ENCODE results near the gene ESPN.
A peak's percentile ranks its signal among the peaks of the same experiment; 100 is the strongest.
"Not testable (repeated sequence)": the region's sequence is repeated elsewhere in the genome, so short reads cannot be mapped to it uniquely, and the experiment has no call there.

ESPN gene

DNA sequence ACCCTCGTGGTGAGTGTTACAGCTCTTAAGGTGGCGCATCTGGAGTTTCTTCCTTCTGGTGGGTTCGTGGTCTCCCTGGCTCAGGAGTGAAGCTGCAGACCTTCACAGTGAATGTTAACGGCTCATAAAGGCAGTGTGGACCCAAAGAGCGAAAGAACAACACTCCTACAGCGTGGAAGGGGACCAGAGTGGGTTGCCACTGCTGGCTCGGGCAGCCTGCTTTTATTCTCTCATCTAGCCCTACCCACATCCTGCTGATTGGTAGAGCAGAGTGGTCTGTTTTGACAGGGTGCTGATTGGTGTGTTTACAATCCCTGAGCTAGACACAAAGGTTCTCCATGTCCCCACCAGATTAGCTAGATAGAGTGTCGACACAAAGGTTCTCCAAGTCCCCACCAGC is 29.4 kb upstream of the ESPN start:
- H3K36me3 ChIP-seq (ENCODE audit: insufficient read depth, low read length); H3K9ac ChIP-seq (ENCODE audit: low read depth, low read length); H3K4me1 ChIP-seq (ENCODE audit: insufficient read depth, low read length); H3K9me3 ChIP-seq (ENCODE audit: control insufficient read depth, insufficient read depth, low read length): not testable (repeated sequence)

DNA sequence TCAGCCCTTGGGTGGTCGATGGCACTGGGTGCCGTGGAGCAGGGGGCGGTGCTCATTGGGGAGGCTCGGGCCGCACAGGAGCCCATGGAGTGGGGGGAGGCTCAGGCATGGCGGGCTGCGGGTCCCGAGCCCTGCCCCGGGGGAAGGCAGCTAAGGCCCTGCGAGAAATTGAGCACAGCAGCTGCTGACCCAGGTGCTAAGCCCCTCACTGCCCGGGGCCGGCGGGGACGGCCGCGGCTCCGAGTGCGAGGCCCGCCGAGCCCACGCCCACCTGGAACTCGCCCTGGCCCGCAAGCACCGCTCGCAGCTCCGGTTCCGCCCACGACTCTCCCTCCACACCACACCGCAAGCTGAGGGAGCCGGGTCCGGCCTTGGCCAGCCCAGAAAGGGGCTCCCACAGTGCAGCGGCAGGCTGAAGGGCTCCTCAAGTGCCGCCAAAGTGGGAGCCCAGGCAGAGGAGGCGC is 28.8 kb upstream of the ESPN start:
- H3K4me1 ChIP-seq (ENCODE audit: insufficient read depth, low read length); H3K9ac ChIP-seq (ENCODE audit: low read depth, low read length); H3K9me3 ChIP-seq (ENCODE audit: control insufficient read depth, insufficient read depth, low read length); H3K36me3 ChIP-seq (ENCODE audit: insufficient read depth, low read length): not testable (repeated sequence)

DNA sequence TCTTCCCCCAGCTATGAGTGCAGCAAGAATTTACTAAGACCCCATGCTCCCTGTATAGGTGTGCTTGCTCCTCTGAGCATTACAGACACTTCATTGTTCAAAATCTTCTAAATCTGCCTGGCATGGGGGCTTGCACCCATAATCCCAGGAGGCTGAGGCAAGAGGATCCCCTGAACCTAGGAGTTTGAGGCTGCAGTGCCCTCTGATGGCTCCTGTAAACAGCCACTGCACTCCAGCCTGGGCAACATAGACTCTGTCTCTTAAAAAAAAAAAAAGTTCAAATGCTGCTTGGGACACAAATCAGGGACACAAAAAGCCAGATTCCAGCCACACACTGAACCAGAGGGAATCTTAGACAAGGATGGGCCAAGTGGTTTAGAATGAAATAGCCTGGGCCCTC is 27.6 kb upstream of the ESPN start:
- peaks cover 3% of the 10 kb centered on the region; the same call in 1 of the 2 replicates for H3K4me1 ChIP-seq (ENCODE audit: insufficient read depth, low read length)
- no peaks in the 10 kb centered on the region for H3K9me3 ChIP-seq (ENCODE audit: control insufficient read depth, insufficient read depth, low read length)
- H3K9ac ChIP-seq (ENCODE audit: low read depth, low read length), result no peak overlapping the region
- no peaks in the 10 kb centered on the region for H3K36me3 ChIP-seq (ENCODE audit: insufficient read depth, low read length)

DNA sequence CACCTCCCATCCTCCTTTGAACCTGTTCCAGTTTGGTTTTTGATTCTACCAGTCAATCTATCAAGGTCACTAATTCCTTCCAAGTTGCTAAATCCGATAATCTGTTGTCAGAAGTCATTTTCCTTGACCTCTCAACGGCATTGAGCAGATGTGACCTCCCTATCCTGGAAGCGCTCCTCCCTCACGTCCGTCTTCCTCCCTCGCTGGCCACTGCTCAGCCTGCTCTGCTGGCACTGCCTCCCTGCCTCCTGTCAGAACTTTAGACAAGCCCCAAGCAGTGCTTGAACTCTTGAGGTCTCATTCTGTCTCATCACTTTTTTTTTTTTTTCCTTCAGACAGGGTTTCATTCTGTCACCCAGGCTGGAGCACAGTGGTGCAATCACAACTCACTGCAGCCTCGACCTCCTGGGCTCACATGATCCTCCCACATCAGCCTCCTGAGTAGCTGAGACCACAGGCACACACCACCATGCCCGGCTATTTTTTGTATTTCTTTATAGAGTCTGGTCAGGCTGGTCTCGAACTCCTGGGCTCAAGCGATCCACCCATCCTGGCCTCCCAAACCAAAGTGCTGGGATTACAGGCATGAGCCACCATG is 26.6 kb upstream of the ESPN start:
- Histone ChIP-seq H3K36me3 (ENCODE audit: insufficient read depth, low read length) (no peaks in the 10 kb centered on the region), H3K9me3 (ENCODE audit: control insufficient read depth, insufficient read depth, low read length) (no peaks in the 10 kb centered on the region), H3K4me1 (ENCODE audit: insufficient read depth, low read length) (no peaks in the 10 kb centered on the region; the same call in 1 of the 2 replicates), H3K9ac (ENCODE audit: low read depth, low read length) (no peak overlapping the region)

DNA sequence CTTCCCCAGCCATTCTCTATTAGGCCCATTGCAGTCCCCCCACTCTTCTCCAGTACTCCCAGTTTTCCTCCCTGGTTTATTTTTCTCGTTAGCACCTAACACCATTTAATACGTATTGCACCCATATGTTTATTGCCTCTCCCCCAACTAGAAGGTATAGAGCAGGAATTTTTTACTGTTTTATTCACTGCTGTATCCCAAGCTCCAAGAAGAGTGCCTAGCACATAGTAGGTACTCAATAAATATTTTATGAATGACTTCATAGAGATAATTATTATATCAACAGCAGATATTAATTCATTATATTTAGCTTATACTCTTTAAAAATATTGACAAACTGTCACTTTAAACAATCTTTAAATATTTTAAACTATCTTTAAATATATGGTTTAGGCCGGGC is 25.3 kb upstream of the ESPN start:
- Histone ChIP-seq H3K36me3 (ENCODE audit: insufficient read depth, low read length) (no peaks in the 10 kb centered on the region), H3K9me3 (ENCODE audit: control insufficient read depth, insufficient read depth, low read length) (no peaks in the 10 kb centered on the region), H3K4me1 (ENCODE audit: insufficient read depth, low read length) (no peaks in the 10 kb centered on the region), H3K9ac (ENCODE audit: low read depth, low read length) (no peak overlapping the region)

DNA sequence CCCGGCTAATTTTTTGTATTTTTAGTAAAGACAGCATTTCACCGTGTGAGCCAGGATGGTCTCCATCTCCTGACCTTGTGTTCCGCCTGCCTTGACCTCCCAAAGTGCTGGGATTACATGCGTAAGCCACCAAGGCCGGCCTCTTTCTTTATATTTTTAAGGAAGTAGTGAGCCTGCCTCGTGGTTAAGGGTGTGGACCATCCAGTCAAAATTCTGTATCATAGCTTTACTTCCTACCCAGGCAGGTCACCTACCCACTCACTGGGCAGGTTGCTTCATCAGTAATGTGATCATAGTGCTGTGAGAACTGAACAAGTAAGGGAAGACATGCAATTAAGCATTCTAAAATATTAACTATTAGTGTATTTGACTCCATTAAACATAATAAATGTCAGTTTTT is 22.9 kb upstream of the ESPN start:
- no peaks in the 10 kb centered on the region for H3K9me3 ChIP-seq (ENCODE audit: control insufficient read depth, insufficient read depth, low read length)
- H3K4me1 ChIP-seq (ENCODE audit: insufficient read depth, low read length), result 0 out of 2 replicates have a peak, but pooled peaks cover 3% of the 10 kb centered on the region
- no peak overlapping the region for H3K9ac ChIP-seq (ENCODE audit: low read depth, low read length)
- no peaks in the 10 kb centered on the region for H3K36me3 ChIP-seq (ENCODE audit: insufficient read depth, low read length)

DNA sequence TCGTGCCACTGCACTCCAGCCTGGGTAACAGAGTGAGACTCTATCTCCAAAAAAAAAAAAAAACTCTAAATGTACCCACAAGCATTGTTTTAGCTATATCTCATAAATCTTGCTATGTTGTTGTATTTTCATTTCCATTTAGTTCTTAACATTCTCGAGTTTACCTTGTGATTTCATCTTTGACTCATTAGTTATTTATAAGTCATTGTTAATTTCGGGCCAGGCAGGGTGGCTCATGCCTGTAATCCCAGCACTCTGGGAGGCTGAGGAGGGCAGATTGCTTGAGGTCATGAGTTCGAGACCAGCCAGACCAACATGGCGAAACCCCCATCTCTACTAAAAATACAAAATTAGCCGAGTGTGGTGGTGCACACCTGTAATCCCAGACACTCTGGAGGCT is 16.6 kb upstream of the ESPN start:
- no peak overlapping the region for H3K9ac ChIP-seq (ENCODE audit: low read depth, low read length)
- H3K9me3 ChIP-seq (ENCODE audit: control insufficient read depth, insufficient read depth, low read length), result no peaks in the 10 kb centered on the region
- H3K4me1 ChIP-seq (ENCODE audit: insufficient read depth, low read length), result 0 out of 2 replicates have a peak, but pooled peaks cover 3% of the 10 kb centered on the region
- no peaks in the 10 kb centered on the region for H3K36me3 ChIP-seq (ENCODE audit: insufficient read depth, low read length)

DNA sequence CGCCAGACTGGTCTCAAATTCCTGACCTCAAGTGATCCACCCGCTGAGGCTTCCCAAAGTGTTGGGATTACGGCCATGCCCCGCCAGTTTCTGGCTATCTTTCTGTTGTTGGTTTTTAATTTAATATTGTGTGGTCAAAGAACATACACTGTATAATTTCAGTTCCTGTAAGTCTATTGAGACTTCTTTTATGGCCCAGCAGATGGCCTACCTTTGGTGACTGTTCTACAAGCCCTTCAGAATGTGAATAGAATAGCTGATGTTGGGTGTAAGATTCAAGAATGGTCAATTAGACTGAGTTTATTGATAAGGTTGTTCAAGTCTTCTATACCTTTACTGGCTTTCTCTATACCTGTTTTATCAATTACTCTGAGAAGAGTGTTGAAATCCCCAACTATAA is 15.5 kb upstream of the ESPN start:
- Histone ChIP-seq H3K9me3 (ENCODE audit: control insufficient read depth, insufficient read depth, low read length) (no peaks in the 10 kb centered on the region), H3K4me1 (ENCODE audit: insufficient read depth, low read length) (0 out of 2 replicates have a peak, but pooled peaks cover 3% of the 10 kb centered on the region), H3K9ac (ENCODE audit: low read depth, low read length) (no peak overlapping the region), H3K36me3 (ENCODE audit: insufficient read depth, low read length) (no peaks in the 10 kb centered on the region)

DNA sequence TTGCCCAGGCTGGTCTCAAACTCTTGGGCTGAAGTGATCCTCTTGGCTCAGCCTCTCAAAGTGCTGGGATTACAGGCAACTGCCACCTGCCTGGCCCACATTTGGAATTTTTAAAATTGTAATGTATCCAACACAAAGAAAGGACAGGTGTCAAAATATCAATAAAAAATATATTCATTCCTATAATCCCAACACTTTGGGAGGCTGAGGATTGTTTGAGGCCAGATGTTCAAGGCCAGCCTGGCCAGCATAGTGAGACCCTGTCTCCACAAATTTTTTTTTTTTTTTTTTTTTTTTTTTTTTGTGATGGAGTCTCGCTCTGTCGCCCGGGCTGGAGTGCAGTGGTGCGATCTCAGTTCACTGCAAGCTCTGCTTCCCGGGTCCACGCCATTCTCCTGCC is 14.8 kb upstream of the ESPN start:
- Histone ChIP-seq H3K9me3 (ENCODE audit: control insufficient read depth, insufficient read depth, low read length) (no peaks in the 10 kb centered on the region), H3K4me1 (ENCODE audit: insufficient read depth, low read length) (peaks cover 5% of the 10 kb centered on the region; the same call in 1 of the 2 replicates), H3K36me3 (ENCODE audit: insufficient read depth, low read length) (no peaks in the 10 kb centered on the region), H3K9ac (ENCODE audit: low read depth, low read length) (no peak overlapping the region)

DNA sequence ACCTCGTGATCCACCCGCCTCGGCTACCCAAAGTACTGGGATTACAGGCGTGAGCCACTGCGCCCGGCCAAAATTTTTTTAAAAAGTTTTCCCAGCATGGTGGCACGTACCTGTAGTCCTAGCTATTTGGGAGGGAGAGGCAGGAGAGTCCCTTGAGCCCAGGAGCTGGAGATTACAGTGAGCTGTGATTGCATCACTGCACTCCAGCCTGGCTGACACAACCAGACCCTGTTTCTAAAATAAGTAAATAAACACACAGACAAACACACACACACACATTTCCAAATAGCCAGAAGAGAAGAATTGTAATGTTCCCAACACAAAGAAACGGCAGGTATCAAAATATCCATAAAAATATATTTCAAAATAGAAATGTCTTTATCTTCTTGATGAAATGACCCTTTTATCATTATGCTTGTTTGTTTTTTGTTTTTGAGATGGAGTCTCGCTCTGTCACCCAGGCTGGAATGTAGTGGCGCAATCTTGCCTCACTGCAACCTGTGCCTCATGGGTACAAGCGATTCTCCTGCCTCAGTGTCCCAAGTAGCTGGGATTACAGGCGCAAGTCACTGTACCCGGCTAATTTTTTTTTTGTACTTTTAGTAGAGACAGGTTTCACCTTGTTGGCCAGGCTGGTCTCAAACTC is 14.2 kb upstream of the ESPN start:
- peaks cover 9% of the 10 kb centered on the region; the same call in 1 of the 2 replicates for H3K4me1 ChIP-seq (ENCODE audit: insufficient read depth, low read length)
- H3K36me3 ChIP-seq (ENCODE audit: insufficient read depth, low read length), result no peaks in the 10 kb centered on the region
- no peaks in the 10 kb centered on the region for H3K9me3 ChIP-seq (ENCODE audit: control insufficient read depth, insufficient read depth, low read length)
- H3K9ac ChIP-seq (ENCODE audit: low read depth, low read length), result no peak overlapping the region

DNA sequence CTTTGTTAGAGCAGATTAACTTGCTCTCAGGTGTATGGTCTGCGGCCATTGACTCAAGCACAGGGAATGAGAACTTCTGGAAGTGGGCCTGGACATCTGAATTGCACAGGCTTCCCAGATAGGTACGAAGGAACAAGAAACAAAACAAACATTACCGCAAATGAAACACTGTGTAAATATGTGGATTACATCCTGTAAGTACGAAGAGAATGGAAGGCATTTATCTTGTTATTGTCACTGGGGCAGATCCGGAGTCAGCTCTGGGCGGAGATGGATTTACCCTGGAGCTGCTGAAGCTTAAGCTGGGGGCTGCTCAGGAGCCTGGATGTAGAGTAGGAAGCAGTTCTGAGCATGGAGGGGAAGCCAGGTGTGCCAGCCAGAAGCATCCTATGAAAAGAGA is 11.7 kb upstream of the ESPN start:
- H3K36me3 ChIP-seq (ENCODE audit: insufficient read depth, low read length), result no peaks in the 10 kb centered on the region
- H3K9me3 ChIP-seq (ENCODE audit: control insufficient read depth, insufficient read depth, low read length), result no peaks in the 10 kb centered on the region

DNA sequence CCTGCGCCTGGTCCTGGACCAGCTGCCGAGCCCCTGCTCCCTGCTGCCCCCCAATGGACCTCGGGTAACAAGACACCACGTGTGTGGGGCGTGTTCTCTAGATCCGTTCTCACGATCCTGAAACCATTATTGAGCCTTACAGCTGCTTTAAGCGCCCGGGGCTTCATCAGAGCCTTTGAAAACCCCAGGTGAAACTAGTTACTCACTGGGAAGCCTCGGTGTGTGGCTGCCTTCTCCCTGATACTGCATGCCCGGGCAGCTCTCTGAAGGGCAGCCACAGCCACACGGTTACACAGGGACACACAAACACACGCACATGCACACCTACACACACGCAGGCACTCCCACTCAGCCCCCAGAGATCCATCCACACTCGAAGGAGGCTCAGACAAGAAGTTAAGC is 10.1 kb upstream of the ESPN start:
- Histone ChIP-seq H3K36me3 (ENCODE audit: insufficient read depth, low read length) (no peaks in the 10 kb centered on the region), H3K9me3 (ENCODE audit: control insufficient read depth, insufficient read depth, low read length) (no peaks in the 10 kb centered on the region), H3K9ac (ENCODE audit: low read depth, low read length) (peak overlapping the region; percentile 29; the same call in 1 of the 2 replicates), H3K4me1 (ENCODE audit: insufficient read depth, low read length) (peaks cover 26% of the 10 kb centered on the region; the same call in 1 of the 2 replicates)

More for the DNA sequence above, 11.7 kb upstream of the ESPN start:
- H3K4me1 ChIP-seq (ENCODE audit: insufficient read depth, low read length), result peaks cover 23% of the 10 kb centered on the region; the same call in 1 of the 2 replicates
- no peak overlapping the region for H3K9ac ChIP-seq (ENCODE audit: low read depth, low read length)

DNA sequence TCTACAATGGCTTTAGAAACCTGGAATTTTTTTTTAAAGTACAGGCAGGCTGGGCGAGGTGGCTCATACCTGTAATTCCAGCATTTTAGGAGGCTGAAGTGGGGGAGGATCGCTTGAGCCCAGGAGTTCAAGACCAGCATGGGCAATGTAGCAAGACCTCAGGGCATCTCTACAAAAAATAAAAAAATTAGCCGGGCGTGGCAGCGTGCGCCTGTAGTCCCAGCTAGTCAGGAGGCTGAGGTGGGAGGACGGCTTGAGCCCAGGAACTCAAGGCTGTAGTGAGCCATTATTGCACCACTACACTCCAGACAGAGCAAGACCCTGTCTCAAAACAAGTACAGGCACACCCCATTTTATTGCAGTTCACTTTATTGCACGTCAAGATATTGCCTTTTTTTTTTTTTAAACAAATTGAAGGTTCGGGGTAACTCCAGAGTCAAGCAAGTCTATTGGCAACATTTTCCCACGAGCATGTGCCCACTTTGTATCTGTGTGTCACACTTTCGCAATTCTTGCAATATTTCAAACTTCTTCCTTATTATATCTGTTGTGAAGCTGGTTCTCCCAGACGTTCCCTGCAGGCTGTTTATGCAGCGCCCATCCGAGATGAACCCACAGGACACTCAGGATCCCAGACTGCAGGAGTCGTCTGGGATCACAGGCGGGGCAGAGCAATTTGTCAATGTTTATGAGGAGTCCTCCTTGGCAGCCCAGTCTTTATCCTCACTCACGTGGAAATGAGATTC is 9.5 kb upstream of the ESPN start:
- H3K9me3 ChIP-seq (ENCODE audit: control insufficient read depth, insufficient read depth, low read length), result no peaks in the 10 kb centered on the region
- peaks cover 26% of the 10 kb centered on the region; the same call in 1 of the 2 replicates for H3K4me1 ChIP-seq (ENCODE audit: insufficient read depth, low read length)
- H3K9ac ChIP-seq (ENCODE audit: low read depth, low read length), result peak overlapping the region; percentile 29; the same call in 1 of the 2 replicates
- H3K36me3 ChIP-seq (ENCODE audit: insufficient read depth, low read length), result no peaks in the 10 kb centered on the region

DNA sequence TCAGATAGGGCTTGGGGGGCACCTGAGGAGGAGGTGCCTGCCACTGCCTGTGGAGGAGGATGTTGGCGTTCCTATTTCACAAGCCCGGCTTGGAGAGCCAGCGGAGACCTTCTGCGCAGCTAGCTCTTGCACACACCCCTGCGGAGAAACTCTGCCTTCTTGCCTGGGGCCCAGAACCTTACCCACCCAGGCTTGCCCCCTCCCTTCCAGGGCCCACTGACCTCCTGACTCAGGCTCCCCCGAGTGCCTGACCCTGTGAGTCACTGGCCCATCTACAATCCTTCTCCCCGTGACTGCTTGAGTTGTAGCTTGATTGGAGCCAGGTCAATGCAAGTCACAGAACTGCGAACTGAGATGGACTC is 8.3 kb upstream of the ESPN start:
- Histone ChIP-seq H3K9me3 (ENCODE audit: control insufficient read depth, insufficient read depth, low read length) (no peaks in the 10 kb centered on the region), H3K9ac (ENCODE audit: low read depth, low read length) (no peak overlapping the region), H3K4me1 (ENCODE audit: insufficient read depth, low read length) (peaks cover 28% of the 10 kb centered on the region), H3K36me3 (ENCODE audit: insufficient read depth, low read length) (no peaks in the 10 kb centered on the region)

DNA sequence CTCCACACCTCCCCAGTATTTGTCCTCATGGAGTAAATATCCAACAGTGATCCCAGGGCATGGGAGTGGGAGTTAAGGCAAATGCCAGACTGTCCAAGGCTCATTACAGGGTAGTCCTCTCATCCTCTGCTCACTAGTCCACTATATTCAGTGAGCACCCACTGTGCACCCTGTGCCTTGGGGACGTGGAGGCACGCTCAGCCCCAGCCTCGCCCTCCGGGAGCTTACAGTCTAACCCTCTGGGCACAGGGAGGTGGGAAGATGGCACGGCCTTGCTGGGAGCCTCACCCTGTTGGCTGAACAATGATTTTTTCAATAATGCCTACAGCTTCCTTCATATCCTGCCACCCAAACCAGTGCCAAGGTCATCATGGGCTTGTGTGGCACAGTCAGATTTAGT is 7.7 kb upstream of the ESPN start:
- no peak overlapping the region for H3K9ac ChIP-seq (ENCODE audit: low read depth, low read length)
- peaks cover 28% of the 10 kb centered on the region for H3K4me1 ChIP-seq (ENCODE audit: insufficient read depth, low read length)
- no peaks in the 10 kb centered on the region for H3K36me3 ChIP-seq (ENCODE audit: insufficient read depth, low read length)
- no peaks in the 10 kb centered on the region for H3K9me3 ChIP-seq (ENCODE audit: control insufficient read depth, insufficient read depth, low read length)
